HepG2 (cell line): ENCODE data around the gene SNF8. TPM values are rescaled to one million over a fixed set of nuclear protein-coding genes. Genes with fewer than 3 reads are reported as not detected.
A peak's percentile ranks its signal among the peaks of the same experiment; 100 is the strongest.

Source experiments
- CC2D1A ChIP-seq: sonication (generic); formaldehyde crosslinking; IDR thresholded peaks from 2 replicates; pipeline ENCODE4 v1.8.1; 2023; ENCODE audit warnings: mild to moderate bottlenecking, missing genetic modification reagents
- CREB3 ChIP-seq: sonication (generic); formaldehyde crosslinking; IDR thresholded peaks from 2 replicates; pipeline ENCODE4 v1.5.0; 2020; ENCODE audit warnings: missing genetic modification reagents
- MYPOP ChIP-seq: sonication (generic); formaldehyde crosslinking; IDR thresholded peaks from 2 replicates; pipeline ENCODE4 v1.8.1; 2023; ENCODE audit warnings: mild to moderate bottlenecking, moderate library complexity, missing genetic modification reagents
- PRMT3 ChIP-seq: sonication (generic); formaldehyde crosslinking; IDR thresholded peaks from 2 replicates; pipeline ENCODE4 v1.8.1; 2022; ENCODE audit warnings: low read depth, mild to moderate bottlenecking, moderate library complexity, missing genetic modification reagents, borderline replicate concordance
- RBM22 ChIP-seq: fragments of 200-400 bp; formaldehyde crosslinking; optimal IDR thresholded peaks from 2 replicates; pipeline ENCODE3; 2017; ENCODE audit warnings: mild to moderate bottlenecking, low read length, moderate library complexity
- RFX3 ChIP-seq: IDR thresholded peaks from 2 replicates; pipeline ENCODE4 v1.6.1; 2016; ENCODE audit warnings: missing biosample characterization, missing genetic modification reagents
- SKIL ChIP-seq: sonication (generic); formaldehyde crosslinking; IDR thresholded peaks from 2 replicates; pipeline ENCODE4 v1.8.0; 2022; ENCODE audit warnings: missing genetic modification reagents, mild to moderate bottlenecking, moderate library complexity, borderline replicate concordance
- SSRP1 ChIP-seq: IDR thresholded peaks from 2 replicates; pipeline ENCODE4 v1.6.1; 2016; ENCODE audit warnings: control low read depth
- TEF ChIP-seq: sonication (generic); formaldehyde crosslinking; IDR thresholded peaks from 2 replicates; pipeline ENCODE4 v1.5.0; 2020; ENCODE audit warnings: missing genetic modification reagents
- ZBTB7B ChIP-seq: sonication (generic); formaldehyde crosslinking; IDR thresholded peaks from 2 replicates; pipeline ENCODE4 v1.4.0; 2020; ENCODE audit warnings: missing genetic modification reagents
- ZNF160 ChIP-seq: sonication (generic); formaldehyde crosslinking; IDR thresholded peaks from 2 replicates; pipeline ENCODE4 v1.8.0; 2022; ENCODE audit warnings: mild to moderate bottlenecking, inconsistent platforms, missing genetic modification reagents
- ZNF546 ChIP-seq: sonication (generic); formaldehyde crosslinking; conservative IDR thresholded peaks from 2 replicates; pipeline ENCODE4 v1.8.1; 2023; ENCODE audit warnings: mild to moderate bottlenecking, missing genetic modification reagents
- ZNF562 ChIP-seq: sonication (generic); formaldehyde crosslinking; IDR thresholded peaks from 2 replicates; pipeline ENCODE4 v1.8.0; 2022; ENCODE audit warnings: missing genetic modification reagents, borderline replicate concordance
- ZNF569 ChIP-seq: sonication (generic); formaldehyde crosslinking; IDR thresholded peaks from 2 replicates; pipeline ENCODE4 v1.5.0; 2020; ENCODE audit warnings: mild to moderate bottlenecking, missing genetic modification reagents, moderate library complexity, borderline replicate concordance
- ZNF777 ChIP-seq: sonication (generic); formaldehyde crosslinking; IDR thresholded peaks from 2 replicates; pipeline ENCODE4 v1.4.0; 2020; ENCODE audit warnings: missing genetic modification reagents
- polyA plus RNA-seq, 8 experiments: library from polyadenylated mRNA; depleted of rRNA in 3 of 8; stranded (reverse) in 7 of 8; unstranded in 1 of 8; fragments of >200 nt; fragmentation: Illumina TruSeq in 4 of 8; extraction: Trizol in 4 of 8; gene quantifications; 2 replicates each; pipeline versions ENCODE4 v1.2.1 to v1.2.3, GENCODE V29; 2011 to 2016; ENCODE audit warnings: low read depth in 4 of 8, missing spikeins in 1 of 8, mixed read lengths in 1 of 8; ENCODE audit not compliant: insufficient read depth in 1 of 8
- total RNA-seq, 5 experiments: library from RNA; depleted of rRNA; stranded (reverse); fragments of >200 nt; fragmentation: Illumina TruSeq; extraction: Trizol; gene quantifications; 2 replicates each; pipeline ENCODE4 v1.2.3, GENCODE V29; 2016; ENCODE audit warnings: low read depth in 1 of 5
- TF ChIP-seq, protein P1 (sequence below): sonication (generic); formaldehyde crosslinking; IDR thresholded peaks from 2 replicates; pipeline ENCODE4 v1.5.1; 2020; ENCODE audit warnings: mild to moderate bottlenecking, missing genetic modification reagents
- TF ChIP-seq, protein P2 (sequence below): sonication (generic); formaldehyde crosslinking; IDR thresholded peaks from 2 replicates; pipeline ENCODE4 v1.5.0; 2020; ENCODE audit warnings: missing genetic modification reagents, mild to moderate bottlenecking, borderline replicate concordance
- TF ChIP-seq, protein P3 (sequence below): sonication (generic); formaldehyde crosslinking; IDR thresholded peaks from 2 replicates; pipeline ENCODE4 v1.4.0; 2020; ENCODE audit warnings: missing genetic modification reagents

The SNF8 gene
- total and polyA plus RNA-seq, 2 of the 13 experiments (the other 11 are each of a cell fraction or from before 2014, with no cell fraction given) = 114 to 153 TPM

DNA sequence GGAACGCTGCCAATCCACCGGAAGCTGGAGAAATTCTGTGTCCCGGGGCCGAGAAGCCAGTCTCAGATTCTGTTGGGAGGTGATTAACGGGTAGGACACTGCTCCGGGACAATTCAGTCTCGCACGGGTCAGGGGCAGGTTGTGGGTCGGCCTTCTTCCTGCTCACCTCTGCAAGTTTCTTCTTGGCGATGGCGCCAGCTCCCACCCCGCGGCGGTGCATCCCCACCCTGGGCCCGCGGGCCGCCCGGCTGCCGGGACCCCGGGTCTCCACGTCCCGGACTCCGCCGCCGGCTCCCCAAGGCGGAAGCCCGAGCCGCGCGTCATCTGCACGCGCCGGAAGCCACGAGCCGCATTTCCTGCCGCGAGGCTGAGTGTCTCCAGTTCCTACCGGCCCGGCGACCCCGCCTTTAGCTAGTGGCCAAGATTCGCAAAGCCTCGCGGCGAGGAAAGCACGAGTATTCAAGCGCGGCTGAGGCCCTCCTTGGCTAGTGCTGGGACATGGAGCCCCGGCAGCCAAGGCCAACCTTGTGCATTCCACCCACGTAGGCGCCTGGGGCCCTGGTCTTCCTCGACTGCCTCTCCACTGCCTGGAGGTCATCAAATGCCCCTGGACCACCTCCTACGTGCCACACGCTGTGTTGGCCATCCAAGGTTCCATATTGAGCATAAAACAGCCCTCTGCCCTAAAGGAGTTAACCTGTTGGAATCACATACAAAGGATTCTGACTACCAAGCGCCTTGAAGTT, at the start of gene SNF8 (continued):
- TF ChIP-seq SKIL (CRISPR knock-in tag) (no peak), ZNF160 (peak; percentile 89), ZBTB7B (CRISPR knock-in tag) (peak; percentile 84), CREB3 (CRISPR knock-in tag) (0 out of 2 replicates have a peak, but pooled peaks have one; percentile 49), ZNF777 (CRISPR knock-in tag) (peak; percentile 45; the same call in 1 of the 2 replicates), SSRP1 (peak; percentile 74; the same call in 1 of the 2 replicates), RFX3 (CRISPR knock-in tag) (no peak; the same call in 1 of the 2 replicates), ZNF569 (CRISPR knock-in tag) (peak; percentile 95), TEF (CRISPR knock-in tag) (0 out of 2 replicates have a peak, but pooled peaks have one; percentile 36), MYPOP (0 out of 2 replicates have a peak, but pooled peaks have one; percentile 66), ZNF546 (CRISPR knock-in tag) (peak; percentile 95), ZNF562 (CRISPR knock-in tag) (no peak), PRMT3 (CRISPR knock-in tag) (peak; percentile 88; the same call in 1 of the 2 replicates), RBM22 (no peak), CC2D1A (no peak)
- TF ChIP-seq, protein P1, sequence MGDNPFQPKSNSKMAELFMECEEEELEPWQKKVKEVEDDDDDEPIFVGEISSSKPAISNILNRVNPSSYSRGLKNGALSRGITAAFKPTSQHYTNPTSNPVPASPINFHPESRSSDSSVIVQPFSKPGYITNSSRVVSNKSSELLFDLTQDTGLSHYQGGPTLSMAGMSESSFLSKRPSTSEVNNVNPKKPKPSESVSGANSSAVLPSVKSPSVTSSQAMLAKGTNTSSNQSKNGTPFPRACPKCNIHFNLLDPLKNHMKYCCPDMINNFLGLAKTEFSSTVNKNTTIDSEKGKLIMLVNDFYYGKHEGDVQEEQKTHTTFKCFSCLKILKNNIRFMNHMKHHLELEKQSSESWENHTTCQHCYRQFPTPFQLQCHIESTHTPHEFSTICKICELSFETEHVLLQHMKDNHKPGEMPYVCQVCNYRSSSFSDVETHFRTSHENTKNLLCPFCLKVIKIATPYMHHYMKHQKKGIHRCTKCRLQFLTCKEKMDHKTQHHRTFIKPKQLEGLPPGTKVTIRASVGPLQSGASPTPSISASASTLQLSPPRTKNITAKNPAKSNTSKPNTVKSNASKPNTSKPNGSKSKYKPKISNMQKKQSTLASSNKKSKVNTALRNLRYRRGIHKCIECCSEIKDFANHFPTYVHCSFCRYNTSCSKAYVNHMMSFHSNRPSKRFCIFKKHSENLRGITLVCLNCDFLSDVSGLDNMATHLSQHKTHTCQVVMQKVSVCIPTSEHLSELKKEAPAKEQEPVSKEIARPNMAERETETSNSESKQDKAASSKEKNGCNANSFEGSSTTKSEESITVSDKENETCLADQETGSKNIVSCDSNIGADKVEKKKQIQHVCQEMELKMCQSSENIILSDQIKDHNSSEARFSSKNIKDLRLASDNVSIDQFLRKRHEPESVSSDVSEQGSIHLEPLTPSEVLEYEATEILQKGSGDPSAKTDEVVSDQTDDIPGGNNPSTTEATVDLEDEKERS (CRISPR knock-in tag) = peak; percentile 95
- TF ChIP-seq, protein P2, sequence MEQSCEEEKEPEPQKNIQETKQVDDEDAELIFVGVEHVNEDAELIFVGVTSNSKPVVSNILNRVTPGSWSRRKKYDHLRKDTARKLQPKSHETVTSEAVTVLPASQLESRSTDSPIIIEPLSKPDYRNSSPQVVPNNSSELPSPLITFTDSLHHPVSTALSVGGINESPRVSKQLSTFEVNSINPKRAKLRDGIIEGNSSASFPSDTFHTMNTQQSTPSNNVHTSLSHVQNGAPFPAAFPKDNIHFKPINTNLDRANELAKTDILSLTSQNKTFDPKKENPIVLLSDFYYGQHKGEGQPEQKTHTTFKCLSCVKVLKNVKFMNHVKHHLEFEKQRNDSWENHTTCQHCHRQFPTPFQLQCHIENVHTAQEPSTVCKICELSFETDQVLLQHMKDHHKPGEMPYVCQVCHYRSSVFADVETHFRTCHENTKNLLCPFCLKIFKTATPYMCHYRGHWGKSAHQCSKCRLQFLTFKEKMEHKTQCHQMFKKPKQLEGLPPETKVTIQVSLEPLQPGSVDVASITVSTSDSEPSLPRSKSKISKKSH (CRISPR knock-in tag) = peak; percentile 93
- TF ChIP-seq, protein P3, sequence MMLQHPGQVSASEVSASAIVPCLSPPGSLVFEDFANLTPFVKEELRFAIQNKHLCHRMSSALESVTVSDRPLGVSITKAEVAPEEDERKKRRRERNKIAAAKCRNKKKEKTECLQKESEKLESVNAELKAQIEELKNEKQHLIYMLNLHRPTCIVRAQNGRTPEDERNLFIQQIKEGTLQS (CRISPR knock-in tag) = peak; percentile 71; the same call in 1 of the 2 replicates
